GM12878 (cell line): ENCODE results near the gene RHOG. TPM values are rescaled to one million over a fixed set of nuclear protein-coding genes. Genes with fewer than 3 reads are reported as not detected.

ENCODE experiments used
- BACH1 ChIP-seq: fragments of 450-650 bp; IDR thresholded peaks from 2 replicates; pipeline ENCODE4 v1.6.1; 2017; ENCODE audit warnings: mild to moderate bottlenecking, borderline replicate concordance
- BHLHE40 ChIP-seq, 2 experiments: fragments of 450-650 bp in 1 of 2; IDR thresholded peaks; 2 replicates each; pipeline ENCODE4 v1.6.1; 2011 to 2017; ENCODE audit warnings: low read depth in 2 of 2, borderline replicate concordance in 1 of 2, improper control_type of control experiment in 1 of 2, low read length in 1 of 2, mild to moderate bottlenecking in 1 of 2
- E2F8 ChIP-seq: fragments of 450-650 bp; IDR thresholded peaks from 2 replicates; pipeline ENCODE4 v1.6.1; 2018; ENCODE audit warnings: mild to moderate bottlenecking, low read depth, moderate library complexity; ENCODE audit not compliant: partially characterized antibody
- EGR1 ChIP-seq, 2 experiments: IDR thresholded peaks; 1 replicate in 1 of 2; 2 replicates in 1 of 2; pipeline ENCODE4 v1.6.1; 2011 to 2012; ENCODE audit warnings: low read depth in 2 of 2, low read length in 2 of 2, borderline replicate concordance in 1 of 2, mild to moderate bottlenecking in 1 of 2, moderate library complexity in 1 of 2
- EZH2 ChIP-seq: IDR thresholded peaks from 2 replicates; pipeline ENCODE4 v1.6.1; 2012; ENCODE audit warnings: low read depth, mild to moderate bottlenecking, control low read depth, inconsistent platforms, low read length, borderline replicate concordance; ENCODE audit not compliant: control insufficient read depth
- HCFC1 ChIP-seq: fragments of 150-350 bp; IDR thresholded peaks from 2 replicates; pipeline ENCODE4 v1.6.1; 2014; ENCODE audit warnings: low read length
- JUNB ChIP-seq: IDR thresholded peaks from 2 replicates; pipeline ENCODE4 v1.6.1; 2016; ENCODE audit warnings: antibody characterized with exemption, mild to moderate bottlenecking
- KAT2A ChIP-seq: conservative IDR thresholded peaks from 2 replicates; pipeline ENCODE4 v1.6.1; 2011; ENCODE audit warnings: low read depth, low read length; ENCODE audit not compliant: control insufficient read depth
- KLF5 ChIP-seq: fragments of 450-650 bp; IDR thresholded peaks from 2 replicates; pipeline ENCODE4 v1.6.1; 2014; ENCODE audit warnings: mild to moderate bottlenecking; ENCODE audit not compliant: partially characterized antibody
- MXI1 ChIP-seq: fragments of 150-350 bp; IDR thresholded peaks from 2 replicates; pipeline ENCODE4 v1.6.1; 2011; ENCODE audit warnings: low read depth, mild to moderate bottlenecking, inconsistent platforms, low read length, improper control_type of control experiment
- NRF1 ChIP-seq: conservative IDR thresholded peaks from 2 replicates; pipeline ENCODE4 v1.6.1; 2011; ENCODE audit warnings: mild to moderate bottlenecking, low read depth, low read length, improper control_type of control experiment
- RB1 ChIP-seq: fragments of 450-650 bp; formaldehyde crosslinking; IDR thresholded peaks from 2 replicates; pipeline ENCODE4 v1.6.1; 2017; ENCODE audit warnings: mild to moderate bottlenecking, borderline replicate concordance
- SMAD5 ChIP-seq: IDR thresholded peaks from 2 replicates; pipeline ENCODE4 v1.6.1; 2016; ENCODE audit warnings: antibody characterized with exemption, low read depth
- SREBF1 ChIP-seq: IDR thresholded peaks from 2 replicates; pipeline ENCODE4 v1.6.1; 2012; ENCODE audit warnings: mild to moderate bottlenecking, low read length
- SUZ12 ChIP-seq: fragments of 200-600 bp; sonication (generic); IDR thresholded peaks from one replicate; pipeline ENCODE4 v1.6.1; 2018; ENCODE audit warnings: antibody characterized with exemption, mild to moderate bottlenecking; ENCODE audit not compliant: unreplicated experiment
- ZNF622 ChIP-seq: fragments of 450-650 bp; IDR thresholded peaks from 2 replicates; pipeline ENCODE4 v1.6.1; 2017; ENCODE audit warnings: mild to moderate bottlenecking, inconsistent platforms
- ZNF687 ChIP-seq: fragments of 450-650 bp; IDR thresholded peaks from 2 replicates; pipeline ENCODE4 v1.6.1; 2017; ENCODE audit warnings: mild to moderate bottlenecking, moderate library complexity
- polyA plus RNA-seq, 11 experiments: library from polyadenylated mRNA; depleted of rRNA in 4 of 11; unstranded in 6 of 11; stranded (reverse) in 5 of 11; fragments of >200 nt; fragmentation: Nextera tagmentation in 4 of 11; fragmentation: Illumina TruSeq in 1 of 11; extraction: Ambion mirVana in 4 of 11; extraction: Trizol in 1 of 11; gene quantifications; 1 replicate in 1 of 11; 2 replicates in 10 of 11; pipeline versions ENCODE4 v1.2.1 to v1.2.3, GENCODE V29; 2011 to 2016; ENCODE audit warnings: inconsistent platforms in 2 of 11, missing spikeins in 2 of 11, low read depth in 1 of 11
- total RNA-seq, 4 experiments: library from RNA; depleted of rRNA in 3 of 4; stranded (reverse); fragments of >200 nt in 3 of 4; fragmentation: Illumina TruSeq in 1 of 4; extraction: Trizol in 1 of 4; gene quantifications; 2 replicates each; pipeline versions ENCODE4 v1.2.1 to v1.2.3, GENCODE V29; 2013 to 2021
- TF ChIP-seq, protein P1 (sequence below): fragments of 450-650 bp; IDR thresholded peaks from 2 replicates; pipeline ENCODE4 v1.6.1; 2016; ENCODE audit warnings: mild to moderate bottlenecking
- TF ChIP-seq, protein P2 (sequence below): fragments of 450-650 bp; IDR thresholded peaks from 2 replicates; pipeline ENCODE4 v1.6.1; 2017; ENCODE audit warnings: mild to moderate bottlenecking, low read depth, inconsistent platforms; ENCODE audit not compliant: poor library complexity, severe bottlenecking

Gene RHOG
- total and polyA plus RNA-seq, 10 of the 15 experiments (the other 5 are each of a cell fraction or from before 2014, with no cell fraction given): 16.0 to 172 (median 94.8) TPM

DNA sequence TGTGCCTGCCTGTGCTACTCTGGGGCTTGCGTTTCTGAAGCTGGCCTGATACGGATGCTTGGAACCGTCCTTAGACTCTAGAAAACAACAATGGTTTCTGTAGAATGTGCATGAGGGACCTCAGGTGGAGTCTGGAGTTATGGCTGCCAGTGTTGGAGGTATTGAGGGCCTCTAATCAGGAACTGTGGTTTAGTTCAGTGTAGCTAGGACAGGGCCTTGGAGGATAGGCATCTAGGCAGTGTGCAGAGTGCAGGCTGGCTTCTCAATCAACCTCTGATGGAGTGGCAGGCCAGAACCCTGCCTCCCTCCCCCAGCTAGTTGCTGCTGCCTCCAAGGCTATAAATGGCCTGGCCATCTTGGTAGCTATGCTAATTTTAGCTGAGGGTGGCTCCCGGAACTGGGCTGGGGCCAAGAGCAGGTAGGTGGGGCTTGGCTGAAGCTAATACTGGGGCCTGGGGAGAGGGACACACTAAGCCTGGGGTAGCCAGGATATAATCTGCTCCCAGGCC lies 18.7 kb upstream of the RHOG start (continued):
- peak; percentile 55 for TF ChIP-seq ZNF687
- TF ChIP-seq, protein P1, sequence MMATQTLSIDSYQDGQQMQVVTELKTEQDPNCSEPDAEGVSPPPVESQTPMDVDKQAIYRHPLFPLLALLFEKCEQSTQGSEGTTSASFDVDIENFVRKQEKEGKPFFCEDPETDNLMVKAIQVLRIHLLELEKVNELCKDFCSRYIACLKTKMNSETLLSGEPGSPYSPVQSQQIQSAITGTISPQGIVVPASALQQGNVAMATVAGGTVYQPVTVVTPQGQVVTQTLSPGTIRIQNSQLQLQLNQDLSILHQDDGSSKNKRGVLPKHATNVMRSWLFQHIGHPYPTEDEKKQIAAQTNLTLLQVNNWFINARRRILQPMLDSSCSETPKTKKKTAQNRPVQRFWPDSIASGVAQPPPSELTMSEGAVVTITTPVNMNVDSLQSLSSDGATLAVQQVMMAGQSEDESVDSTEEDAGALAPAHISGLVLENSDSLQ: peak; percentile 75
- TF ChIP-seq EZH2: no peak
- TF ChIP-seq HCFC1: no peak
- TF ChIP-seq BACH1: no peak
- peak; percentile 51; the same call in 1 of the 2 replicates for TF ChIP-seq MXI1
- no peak for TF ChIP-seq SREBF1
- 0 out of 2 replicates have a peak, but pooled peaks have one; percentile 49 for TF ChIP-seq SMAD5
- no peak for TF ChIP-seq SUZ12
- TF ChIP-seq KAT2A: no peak
- no peak for TF ChIP-seq ZNF622
- no peak for TF ChIP-seq NRF1
- TF ChIP-seq RB1: no peak
- no peak for TF ChIP-seq JUNB
- no peak for TF ChIP-seq EGR1 (IDR thresholded peaks at IDR 0.05; ENCODE audit: borderline replicate concordance in 1 of 2, low read depth in 2 of 2, low read length in 2 of 2)
- TF ChIP-seq E2F8: no peak
- TF ChIP-seq BHLHE40 (IDR thresholded peaks at IDR 0.05; ENCODE audit: borderline replicate concordance in 1 of 2, low read depth in 2 of 2, low read length in 1 of 2): 0 out of 4 replicates have a peak, but pooled peaks of 1 of the 2 experiments have one; percentile 16
- TF ChIP-seq KLF5: no peak
- TF ChIP-seq, protein P2, sequence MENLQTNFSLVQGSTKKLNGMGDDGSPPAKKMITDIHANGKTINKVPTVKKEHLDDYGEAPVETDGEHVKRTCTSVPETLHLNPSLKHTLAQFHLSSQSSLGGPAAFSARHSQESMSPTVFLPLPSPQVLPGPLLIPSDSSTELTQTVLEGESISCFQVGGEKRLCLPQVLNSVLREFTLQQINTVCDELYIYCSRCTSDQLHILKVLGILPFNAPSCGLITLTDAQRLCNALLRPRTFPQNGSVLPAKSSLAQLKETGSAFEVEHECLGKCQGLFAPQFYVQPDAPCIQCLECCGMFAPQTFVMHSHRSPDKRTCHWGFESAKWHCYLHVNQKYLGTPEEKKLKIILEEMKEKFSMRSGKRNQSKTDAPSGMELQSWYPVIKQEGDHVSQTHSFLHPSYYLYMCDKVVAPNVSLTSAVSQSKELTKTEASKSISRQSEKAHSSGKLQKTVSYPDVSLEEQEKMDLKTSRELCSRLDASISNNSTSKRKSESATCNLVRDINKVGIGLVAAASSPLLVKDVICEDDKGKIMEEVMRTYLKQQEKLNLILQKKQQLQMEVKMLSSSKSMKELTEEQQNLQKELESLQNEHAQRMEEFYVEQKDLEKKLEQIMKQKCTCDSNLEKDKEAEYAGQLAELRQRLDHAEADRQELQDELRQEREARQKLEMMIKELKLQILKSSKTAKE: no peak
